ENCODE measurements around the gene ARHGEF33.

GRCh38 chr2:38863061-38863695, 26.5 kb upstream of the ARHGEF33 start:
- TF ChIP-seq NRF1 (IDR thresholded peaks at IDR 0.05; ENCODE audit: low read depth, low read length), result no peak
- TF ChIP-seq RAD21 (IDR thresholded peaks at IDR 0.05; ENCODE audit: low read length), result no peak
- no peak for TF ChIP-seq CTCF (IDR thresholded peaks at IDR 0.05)
- no peak for TF ChIP-seq TCF12 (IDR thresholded peaks at IDR 0.05)
- no peak for TF ChIP-seq FOSL2 (IDR thresholded peaks at IDR 0.05; ENCODE audit: borderline replicate concordance, low read depth)
- no peak for TF ChIP-seq REST (IDR thresholded peaks at IDR 0.05; ENCODE audit: low read depth, low read length)
- no peak for TF ChIP-seq POLR2AphosphoS5 (IDR thresholded peaks at IDR 0.05; ENCODE audit: low read depth, low read length)
- no peak for TF ChIP-seq MXI1 (IDR thresholded peaks at IDR 0.05; ENCODE audit: low read depth, low read length)
- TF ChIP-seq USF2 (IDR thresholded peaks at IDR 0.05; ENCODE audit: borderline replicate concordance, low read depth, low read length), result no peak
- TF ChIP-seq MAX (IDR thresholded peaks at IDR 0.05; ENCODE audit: low read depth), result no peak
- TF ChIP-seq GABPA (IDR thresholded peaks at IDR 0.05; ENCODE audit: low read depth), result no peak

All from SK-N-SH (cell line).